Spleen (tissue), 11 donors: ENCODE measurements around the gene RNF121. TPM values are rescaled to one million over a fixed set of nuclear protein-coding genes. Genes with fewer than 3 reads are reported as not detected.

ENCODE experiments used
- DNase-seq: peaks from one replicate; pipeline ENCODE4 v3.0.0-alpha.2; 2020
- H3K27ac ChIP-seq, 8 donors: fragments of 200-600 bp; sonication (generic) in 7 of 8; 1 replicate in 4 of 8; 2 replicates in 4 of 8; pipeline versions ENCODE4 v1.5.0 to v1.8.0; 2016 to 2021; ENCODE audit warnings: inconsistent platforms in 4 of 8, mild to moderate bottlenecking in 4 of 8, moderate library complexity in 1 of 8
- H3K27me3 ChIP-seq, 7 donors: fragments of 200-600 bp; sonication (generic) in 6 of 7; replicated peaks in 1 of 7; 1 replicate in 4 of 7; 2 replicates in 3 of 7; pipeline versions ENCODE4 v1.5.0 to v1.8.0; 2016 to 2021; ENCODE audit warnings: inconsistent platforms in 3 of 7, mild to moderate bottlenecking in 1 of 7
- H3K36me3 ChIP-seq, 6 donors: fragments of 200-600 bp; sonication (generic) in 5 of 6; 1 replicate in 4 of 6; 2 replicates in 2 of 6; pipeline versions ENCODE4 v1.5.0 to v1.8.0; 2016 to 2021; ENCODE audit warnings: inconsistent platforms in 2 of 6
- H3K4me1 ChIP-seq, 6 donors: fragments of 200-600 bp; sonication (generic) in 5 of 6; 1 replicate in 3 of 6; 2 replicates in 3 of 6; pipeline versions ENCODE4 v1.5.0 to v1.8.0; 2016 to 2021; ENCODE audit warnings: inconsistent platforms in 3 of 6
- H3K4me3 ChIP-seq, 8 donors: fragments of 200-600 bp; sonication (generic) in 7 of 8; 1 replicate in 4 of 8; 2 replicates in 4 of 8; pipeline versions ENCODE4 v1.5.0 to v1.8.0; 2016 to 2021; ENCODE audit warnings: inconsistent platforms in 4 of 8, mild to moderate bottlenecking in 4 of 8, moderate library complexity in 2 of 8
- H3K9me3 ChIP-seq, 8 donors: fragments of 200-600 bp; sonication (generic) in 7 of 8; 1 replicate in 4 of 8; 2 replicates in 4 of 8; pipeline versions ENCODE4 v1.5.0 to v1.8.0; 2016 to 2021; ENCODE audit warnings: inconsistent platforms in 4 of 8
- CTCF ChIP-seq, 11 experiments: fragments of 200-600 bp in 7 of 11; fragments of 450-650 bp in 4 of 11; sonication (generic) in 4 of 11; IDR thresholded peaks in 8 of 11; conservative IDR thresholded peaks in 3 of 11; 1 replicate in 7 of 11; 2 replicates in 4 of 11; pipeline versions ENCODE4 v1.4.0 to v1.8.0; 2016 to 2021; ENCODE audit warnings: antibody characterized with exemption in 11 of 11, inconsistent platforms in 4 of 11, mild to moderate bottlenecking in 1 of 11
- POLR2A ChIP-seq, 3 donors: fragments of 450-650 bp; IDR thresholded peaks; one replicate each; pipeline ENCODE4 v1.5.1; 2017; ENCODE audit warnings: antibody characterized with exemption in 3 of 3, mild to moderate bottlenecking in 1 of 3
- POLR2AphosphoS5 ChIP-seq, 3 donors: sonication (generic); formaldehyde crosslinking; IDR thresholded peaks; one replicate each; pipeline ENCODE4 v1.5.1; 2017; ENCODE audit warnings: antibody characterized with exemption in 3 of 3
- WGBS, 5 donors: extraction: QIAGEN DNeasy Blood & Tissue Kit in 3 of 5; methylation state at CpG; one replicate each; pipeline versions ENCODE4 v1.1.5 to v1.1.7; 2013 to 2018; 5-methylcytosine and 5-hydroxymethylcytosine counted together
- intact Hi-C: fragments of 100-400 bp; cut with DNase I; formaldehyde crosslinking; loops from one replicate; pipeline ENCODE4 v1.15.0; 2023; ENCODE audit warnings: low total_unique reads
- polyA plus RNA-seq, 3 donors: library from polyadenylated mRNA; stranded (reverse); fragments of 200-250 nt; gene quantifications; one replicate each; pipeline ENCODE4 v1.2.1, GENCODE V29; 2013
- total RNA-seq, 7 donors: library from RNA; depleted of rRNA in 3 of 7; stranded (reverse); fragments of >200 nt in 3 of 7; fragmentation: NEBNext Ultra II Directional in 4 of 7; extraction: Animal tissue kit (Norgen Biotek cat#: 25700) in 4 of 7; gene quantifications; one replicate each; pipeline versions ENCODE4 v1.1.0 to v1.2.1, GENCODE V29; 2016 to 2021
- donor health status: healthy with polysubstance abuse.
- donor health status: DM: no; HTN: no; CAD: no; lungs with moderate emphysema.
- donor health status: DM: no; HTN: no; CAD: no.
- donor health status: Bipolar disorder and iron deficiency.
- donor health status: healthy.
- donor health status: DM: no; HTN: no; CAD: no.
- donor health status: DM: yes; HTN: yes; CAD: no.

The RNF121 gene
- total and polyA plus RNA-seq, 10 donors = 5.3 to 35.5 (median 27.3) TPM

DNA sequence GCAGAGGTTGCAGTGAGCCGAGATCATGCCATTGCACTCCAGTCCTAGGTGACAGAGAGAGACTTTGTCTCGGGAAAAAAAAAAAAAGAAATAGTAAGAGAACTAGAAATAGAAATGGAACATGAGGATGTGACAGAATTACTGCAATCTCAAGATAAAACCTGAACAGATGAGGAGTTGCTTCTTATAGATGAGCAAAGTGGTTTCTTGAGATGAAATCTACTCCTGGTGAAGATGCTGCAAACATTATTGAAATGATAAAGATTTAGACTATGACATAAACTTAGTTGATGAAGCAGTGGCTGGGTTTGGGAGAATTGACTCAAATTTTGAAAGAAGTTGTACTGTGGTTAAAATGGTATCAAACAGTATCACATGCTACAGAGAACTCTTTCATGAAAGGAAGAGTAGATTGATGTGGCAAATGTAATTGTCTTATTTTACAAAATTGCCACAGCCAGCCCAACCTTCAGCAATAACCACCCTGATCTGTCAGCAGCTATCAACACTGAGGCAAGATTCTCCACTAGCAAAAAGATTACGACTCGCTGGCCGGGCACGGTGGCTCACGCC is 14.1 kb upstream of the RNF121 start:
- Histone ChIP-seq H3K4me1 (no peaks in the 10 kb centered on the region), H3K4me3 (no peak overlapping the region), H3K27me3 (no peaks in the 10 kb centered on the region), H3K27ac (no peak overlapping the region), H3K36me3 (peaks cover 0 to 89% (median 62%) of the 10 kb centered on the region in 6 donors), H3K9me3 (no peaks in the 10 kb centered on the region)
- no peak for DNase-seq
- TF ChIP-seq POLR2AphosphoS5 (IDR thresholded peaks at IDR 0.05) = no peak
- no peak for TF ChIP-seq CTCF (IDR thresholded peaks at IDR 0.05 in 8 of 11, conservative IDR thresholded peaks at IDR 0.05 in 3 of 11)
- TF ChIP-seq POLR2A (IDR thresholded peaks at IDR 0.05) = no peak
- intact Hi-C loops = no loop called here
- 93 to 98% (median 94%) methylated on average over 7 of the region's 7 CpGs for WGBS, 5 donors

GRCh38 chr11:71917646-71918140 is 11.2 kb upstream of the RNF121 start:
- Histone ChIP-seq H3K36me3 (peaks cover 0 to 79% (median 61%) of the 10 kb centered on the region in 6 donors), H3K27ac (no peak overlapping the region), H3K4me3 (no peak overlapping the region), H3K27me3 (no peaks in the 10 kb centered on the region), H3K4me1 (no peaks in the 10 kb centered on the region), H3K9me3 (no peaks in the 10 kb centered on the region)
- WGBS, 5 donors = 90 to 96% (median 94%) methylated on average over 9 of the region's 9 CpGs
- intact Hi-C loops = no loop called here
- no peak for DNase-seq
- no peak for TF ChIP-seq CTCF (IDR thresholded peaks at IDR 0.05 in 8 of 11, conservative IDR thresholded peaks at IDR 0.05 in 3 of 11)
- no peak for TF ChIP-seq POLR2A (IDR thresholded peaks at IDR 0.05)
- TF ChIP-seq POLR2AphosphoS5 (IDR thresholded peaks at IDR 0.05) = no peak

DNA sequence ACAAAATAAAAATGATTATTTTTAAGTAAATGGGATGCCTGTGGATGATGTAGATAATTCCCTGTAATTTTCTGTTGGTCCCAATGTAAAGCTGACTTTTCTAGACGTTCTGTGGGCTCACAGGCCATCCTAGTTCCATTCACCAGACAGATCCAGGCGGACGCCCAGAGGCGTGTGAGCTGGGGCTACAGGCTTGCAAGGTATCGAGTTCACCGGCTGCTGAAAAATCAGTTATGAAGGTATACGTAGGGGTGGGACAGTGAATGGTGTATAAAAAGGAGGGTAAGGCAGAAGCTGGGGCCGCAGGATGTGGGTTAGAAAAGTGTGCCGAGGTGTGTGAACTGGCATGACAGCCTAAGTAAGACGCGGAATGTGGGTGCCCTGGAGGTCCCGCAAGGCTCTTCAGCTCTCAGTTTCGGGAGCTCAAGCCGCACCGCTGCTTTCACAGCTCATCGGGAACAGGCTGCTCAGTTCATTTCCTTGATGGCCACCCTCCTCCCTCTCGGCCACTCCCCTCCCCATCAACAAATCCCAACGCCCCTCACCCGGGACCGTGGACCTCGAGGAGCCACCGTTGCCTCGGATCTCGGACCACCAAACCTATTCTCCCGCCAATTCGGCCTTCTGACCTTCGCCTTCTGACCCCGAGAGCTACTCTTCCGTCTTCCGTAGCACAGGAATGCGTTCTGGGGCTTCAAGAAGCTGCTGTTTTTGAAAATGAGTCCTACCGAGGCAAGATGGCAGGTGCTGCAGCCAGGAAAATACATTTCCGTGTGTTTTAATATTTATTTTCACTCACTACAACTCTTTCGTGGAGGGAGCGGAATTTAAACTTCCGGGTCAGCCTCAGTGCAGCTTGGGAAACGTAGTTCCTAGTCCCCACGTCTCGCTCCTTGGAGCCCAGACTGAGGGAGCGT is 768 bp upstream of the RNF121 start, which contains the start of gene XNDC1N:
Gene XNDC1N, minus strand, starts transcription at position 775 of the 917 bp plus-strand sequence. CDS start 5,241 bp downstream, outside the sequence.
- 0 to 1% (median 0%) methylated on average over 40 of the region's 40 CpGs for WGBS, 5 donors
- TF ChIP-seq POLR2AphosphoS5 (IDR thresholded peaks at IDR 0.05) = peak in 2 of 3 donors; percentile 28 to 32
- no peak for TF ChIP-seq CTCF (IDR thresholded peaks at IDR 0.05 in 8 of 11, conservative IDR thresholded peaks at IDR 0.05 in 3 of 11)
- no peak for TF ChIP-seq POLR2A (IDR thresholded peaks at IDR 0.05)
- intact Hi-C loops = no loop called here

More for the DNA sequence above, 768 bp upstream of the RNF121 start, which contains the start of gene XNDC1N:
- H3K36me3 ChIP-seq = peaks cover 0 to 23% (median 7%) of the 10 kb centered on the region in 6 donors
- H3K27me3 ChIP-seq = no peaks in the 10 kb centered on the region
- no peaks in the 10 kb centered on the region for H3K9me3 ChIP-seq
- DNase-seq = peak; percentile 91
- peak within 1 kb of the TSS; percentile 76 to 96 (median 92) for H3K4me3 ChIP-seq
- H3K27ac ChIP-seq = peak within 1 kb of the TSS; percentile 89 to 96 (median 95)
- peaks cover 12 to 61% (median 39%) of the 10 kb centered on the region in 6 donors for H3K4me1 ChIP-seq
